ENCODE measurements around the gene NOL4L.

- TF ChIP-seq CTCF (IDR thresholded peaks at IDR 0.05): no peak
- TF ChIP-seq POLR2A (IDR thresholded peaks at IDR 0.05): no peak
Measured at GRCh38 chr20:32562495-32562911, 22.6 kb downstream of the NOL4L start.
